ENCODE measurements around the gene MLLT10.
"Not testable (repeated sequence)": the region's sequence is repeated elsewhere in the genome, so short reads cannot be mapped to it uniquely, and the experiment has no call there.

MLLT10 gene

DNA sequence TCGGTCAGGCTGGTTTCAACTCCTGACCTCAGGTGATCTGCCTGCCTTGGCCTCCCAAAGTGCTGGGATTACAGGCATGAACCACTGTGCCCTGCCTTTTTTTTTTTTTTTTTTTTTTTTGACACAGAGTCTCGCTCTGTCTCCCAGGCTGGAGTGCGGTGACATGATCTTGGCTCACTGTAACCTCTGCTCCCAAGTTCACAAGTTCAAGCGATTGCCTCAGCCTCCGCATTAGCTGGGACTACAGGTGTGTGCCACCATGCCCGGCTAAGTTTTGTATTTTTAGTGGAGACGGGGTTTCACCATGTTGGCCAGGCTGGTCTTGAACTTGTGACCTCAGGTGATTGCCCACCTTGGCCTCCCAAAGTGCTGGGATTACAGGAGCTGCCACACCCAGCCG lies 94.6 kb downstream of the MLLT10 start:
- not testable (repeated sequence) for DNase-seq

DNA sequence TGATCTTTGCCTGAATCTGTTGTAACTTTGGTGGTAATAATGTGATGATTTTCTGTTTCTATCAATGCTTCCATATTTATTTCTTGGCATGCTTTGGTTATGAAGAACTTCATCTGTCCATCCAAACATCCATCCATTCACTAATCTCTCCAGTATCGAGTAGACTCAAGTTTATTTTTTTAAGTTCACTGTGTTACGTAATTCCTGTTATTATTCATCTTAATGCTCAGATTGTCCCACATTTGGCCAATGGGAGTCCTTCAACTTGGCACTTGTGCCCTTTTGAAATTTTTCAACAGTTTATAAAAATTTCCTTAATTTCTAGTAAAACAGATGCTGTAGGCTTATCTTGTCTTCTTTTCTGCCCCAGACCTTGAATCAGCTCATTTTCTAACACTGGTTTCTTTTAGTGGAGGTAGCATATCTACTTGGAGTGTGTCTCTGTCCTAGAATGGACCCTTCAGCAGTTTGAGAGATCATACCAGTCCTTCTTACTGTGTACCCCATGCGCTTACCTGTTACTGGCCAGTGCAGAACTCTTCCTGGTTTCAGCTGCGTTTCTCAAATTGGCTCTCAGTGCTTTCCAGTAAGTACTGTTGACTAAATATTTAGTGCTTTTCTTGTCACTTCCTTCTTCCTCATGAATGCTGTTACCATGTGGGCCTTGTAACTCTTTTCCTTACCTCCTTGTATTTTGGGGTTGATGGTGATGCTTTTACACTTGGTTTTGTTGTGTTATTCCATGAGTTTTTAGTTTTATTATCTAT lies 100.8 kb downstream of the MLLT10 start:
- no peak for DNase-seq

DNA sequence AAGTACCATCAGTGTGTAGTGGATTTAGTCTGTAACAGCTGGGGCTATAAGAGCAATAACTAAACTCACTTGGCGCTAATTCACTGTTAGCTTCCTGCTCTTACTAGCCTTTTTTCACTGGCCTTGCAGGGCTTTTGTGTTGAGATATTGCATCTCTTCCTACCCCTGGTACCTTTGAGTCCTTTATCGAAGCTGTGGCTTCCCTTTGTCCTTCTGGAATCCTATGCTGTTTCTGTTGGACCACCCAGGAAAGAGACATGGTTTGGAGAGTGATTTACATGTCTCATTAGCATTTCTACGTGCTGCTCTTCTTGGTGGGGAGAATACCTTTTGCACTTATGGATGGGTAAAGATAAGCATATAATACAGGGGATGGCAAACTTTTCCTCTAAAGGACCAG lies 103.8 kb downstream of the MLLT10 start:
- DNase-seq = no peak

DNA sequence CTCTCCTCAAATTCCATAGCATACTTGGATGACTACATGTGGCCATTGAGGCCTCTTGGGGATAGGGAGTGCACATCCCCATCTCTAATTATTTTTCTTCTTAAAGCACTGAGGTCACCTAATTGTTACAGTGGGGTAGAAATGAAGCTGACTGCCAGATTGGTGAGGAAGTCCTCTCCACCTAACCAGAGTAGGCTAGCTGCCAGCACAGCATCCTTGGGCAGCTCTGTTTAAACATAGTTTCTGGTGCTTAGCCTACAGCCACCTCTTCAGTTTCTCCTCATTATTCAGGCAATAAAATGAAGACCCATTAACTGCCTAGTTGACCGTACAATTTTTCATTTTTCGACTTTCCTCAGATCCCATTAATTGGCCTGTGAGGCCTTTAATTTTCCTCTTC lies 104.6 kb downstream of the MLLT10 start:
- no peak for DNase-seq

DNA sequence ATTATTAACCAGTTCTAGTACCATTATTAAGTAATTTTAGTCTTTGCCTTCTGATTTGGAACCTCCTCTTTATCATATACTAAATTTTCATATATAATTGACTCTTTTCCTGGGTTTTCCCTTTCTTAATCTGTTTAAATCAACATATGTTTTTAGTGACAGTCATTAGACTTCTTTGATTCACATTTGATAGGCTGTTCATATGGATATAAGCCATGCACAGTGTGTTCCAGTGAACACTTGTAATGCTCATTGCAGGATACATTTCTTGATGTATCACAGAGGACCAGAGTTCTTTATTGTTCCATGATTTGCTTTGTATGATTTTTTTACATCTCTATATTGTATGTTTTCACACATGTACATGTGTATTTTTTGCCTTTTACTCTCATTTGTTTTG lies 114.0 kb downstream of the MLLT10 start:
- DNase-seq = no peak

DNA sequence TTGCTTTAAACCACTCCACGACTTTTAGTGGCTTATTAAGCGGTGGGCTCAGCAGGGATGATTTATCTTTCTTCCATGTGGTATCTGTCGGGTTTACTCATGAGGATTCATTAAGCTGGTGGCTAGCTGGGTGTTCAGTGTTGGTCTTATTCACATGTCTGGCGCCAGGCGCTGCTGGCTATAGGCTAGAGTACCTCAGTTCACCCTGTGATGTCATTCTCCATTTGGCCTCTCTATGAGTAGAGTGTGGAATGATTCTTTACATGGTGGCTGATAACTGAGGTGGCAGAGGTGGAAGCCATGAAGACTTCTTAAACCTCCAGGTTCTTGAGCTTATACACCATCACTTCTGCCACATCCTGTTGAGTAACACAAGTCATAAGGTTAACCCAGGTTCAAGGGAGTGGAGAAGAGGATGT lies 115.4 kb downstream of the MLLT10 start:
- no peak for DNase-seq

DNA sequence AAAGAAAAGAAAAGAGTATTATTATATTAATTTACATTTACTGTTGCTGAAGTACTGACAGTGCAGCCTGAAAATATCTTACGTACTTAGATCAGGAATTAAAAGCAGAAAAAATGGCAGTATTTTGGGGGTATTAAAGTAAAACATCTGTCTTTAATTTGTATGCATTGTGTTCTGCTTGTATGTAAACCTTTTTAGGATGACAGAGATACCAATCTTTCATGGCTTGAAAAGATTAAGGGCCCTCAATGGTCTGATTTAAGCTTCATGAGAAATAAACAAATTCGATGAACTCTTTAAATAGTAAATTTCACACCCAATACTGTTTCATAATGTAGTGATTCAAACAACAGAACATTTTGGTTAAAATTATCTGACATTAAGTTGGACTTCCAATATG lies 116.3 kb downstream of the MLLT10 start:
- DNase-seq = no peak

DNA sequence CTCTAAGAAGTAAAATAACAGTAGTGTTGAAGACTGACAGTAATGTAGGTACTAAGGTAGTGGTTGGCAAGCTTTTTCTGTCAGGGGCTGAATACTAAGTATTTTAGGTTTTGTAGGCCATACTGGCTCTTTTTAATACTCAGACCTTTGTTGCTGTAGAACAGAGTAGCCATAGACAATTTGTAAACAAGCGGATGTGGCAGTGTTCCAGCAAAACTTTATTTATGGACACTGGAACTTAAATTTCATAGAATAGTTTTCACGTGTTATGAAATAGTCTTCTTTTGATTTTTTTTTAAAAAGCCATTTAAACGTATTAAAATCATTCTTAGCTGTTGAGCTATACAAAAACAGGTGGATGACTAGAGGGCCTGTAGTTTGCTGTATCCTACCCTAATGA lies 121.2 kb downstream of the MLLT10 start:
- no peak for DNase-seq

DNA sequence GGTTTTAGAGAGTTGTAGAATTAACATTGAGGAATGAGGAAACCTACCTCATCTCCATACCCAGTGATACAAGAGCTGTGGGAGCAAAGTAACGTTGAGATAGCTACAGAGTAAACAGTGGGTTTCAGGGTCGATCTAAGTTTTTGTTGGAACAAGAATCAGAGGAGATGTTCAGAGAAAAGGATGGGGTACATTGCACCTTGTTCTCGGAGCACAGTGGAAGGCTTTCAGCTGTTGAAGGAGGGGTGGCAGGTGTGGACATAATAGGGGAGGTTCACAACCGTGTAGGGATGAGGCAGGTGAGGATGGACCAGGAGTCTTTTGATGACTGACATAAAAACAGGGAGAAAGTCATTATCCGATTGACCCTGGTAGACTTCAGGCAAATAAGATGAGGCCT lies 121.7 kb downstream of the MLLT10 start:
- DNase-seq = no peak

DNA sequence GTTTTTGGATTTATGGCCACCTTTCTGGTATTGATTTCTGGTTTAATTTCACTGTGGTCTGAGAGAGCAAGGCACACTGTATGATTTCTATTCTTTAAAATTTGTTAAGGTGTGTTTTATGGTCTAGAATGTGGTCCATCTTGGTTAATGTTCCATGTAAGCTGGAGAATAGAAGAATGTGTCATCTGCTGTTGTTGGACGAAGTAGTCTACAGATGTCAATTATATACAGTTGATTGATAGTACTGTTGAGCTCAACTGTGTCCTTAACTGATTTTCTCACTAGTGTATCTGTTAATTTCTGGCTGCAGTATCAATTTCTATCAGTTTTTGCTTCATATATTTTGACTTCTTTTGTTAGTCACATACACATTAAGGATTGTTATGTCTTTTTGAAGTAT lies 127.1 kb downstream of the MLLT10 start:
- DNase-seq = no peak

DNA sequence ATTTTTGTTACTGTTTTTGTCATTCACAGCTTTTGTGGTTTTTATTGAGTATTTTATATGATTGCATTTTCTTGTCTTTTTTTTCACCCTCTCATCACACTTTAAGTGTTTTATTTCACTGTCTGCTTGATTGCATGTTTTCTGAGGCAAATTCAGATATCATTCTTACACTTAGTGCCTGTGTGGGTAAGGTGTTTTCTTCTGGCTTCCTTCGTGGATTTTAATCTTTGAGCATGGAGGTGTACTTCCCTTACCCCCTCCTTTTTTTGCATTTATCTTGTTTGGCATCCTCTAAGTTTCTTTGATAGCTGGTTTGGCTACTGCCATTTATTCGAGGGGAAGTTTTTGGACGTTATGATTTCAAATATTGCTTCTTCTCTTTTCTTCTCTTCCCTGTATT lies 127.9 kb downstream of the MLLT10 start:
- DNase-seq = no peak

DNA sequence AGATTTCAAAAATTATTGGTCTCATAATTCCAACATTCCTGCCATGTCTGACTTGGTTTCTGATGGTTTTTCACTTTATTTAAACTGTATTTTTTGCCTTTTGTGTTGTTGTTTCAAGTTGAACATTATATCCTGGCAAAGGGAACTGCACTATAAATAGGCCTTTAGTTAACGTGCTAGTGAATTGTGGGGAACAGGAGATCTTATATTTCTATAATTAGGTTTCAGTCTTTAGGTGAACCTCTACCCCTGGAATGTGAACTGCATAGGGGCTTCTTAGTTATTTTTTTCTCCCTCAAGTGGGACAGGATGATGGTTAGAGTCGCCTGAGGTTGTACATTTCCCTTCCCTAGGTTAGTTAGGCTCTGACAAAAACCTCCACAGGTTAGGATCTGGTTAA lies 128.6 kb downstream of the MLLT10 start:
- no peak for DNase-seq

DNA sequence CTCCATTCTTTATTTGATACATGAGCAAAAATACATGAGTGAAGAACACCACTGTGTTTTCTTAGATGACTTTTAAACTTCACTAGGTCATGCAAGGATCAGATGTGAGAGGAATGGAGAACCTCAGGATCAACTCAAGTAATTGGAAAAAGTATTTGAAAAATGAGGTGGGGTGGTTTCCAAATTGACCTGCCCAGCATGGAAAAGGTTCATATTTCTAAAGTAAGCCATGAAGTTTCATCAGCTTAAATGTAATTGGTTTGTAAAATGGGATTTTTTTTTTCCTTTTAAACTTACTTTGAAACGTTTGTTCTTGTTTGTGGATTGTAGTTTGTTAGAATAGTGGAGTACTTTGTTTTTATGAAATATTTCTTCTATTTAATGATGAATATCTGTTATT lies 134.8 kb downstream of the MLLT10 start:
- DNase-seq = no peak

DNA sequence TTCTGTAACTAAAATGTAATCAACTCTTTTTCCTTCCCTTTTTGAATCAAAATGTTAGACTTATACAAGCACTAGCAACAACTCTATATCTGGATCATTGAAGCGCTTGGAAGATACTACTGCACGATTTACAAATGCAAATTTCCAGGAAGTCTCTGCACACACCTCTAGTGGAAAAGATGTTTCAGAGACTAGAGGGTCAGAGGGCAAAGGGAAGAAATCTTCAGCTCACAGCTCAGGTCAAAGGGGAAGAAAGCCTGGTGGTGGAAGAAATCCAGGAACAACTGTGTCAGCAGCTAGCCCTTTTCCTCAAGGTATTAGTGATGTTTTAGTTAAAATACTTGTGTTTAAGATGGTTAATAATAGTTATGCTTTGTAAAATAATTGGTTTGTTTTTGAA lies 136.4 kb downstream of the MLLT10 start:
- DNase-seq = no peak

DNA sequence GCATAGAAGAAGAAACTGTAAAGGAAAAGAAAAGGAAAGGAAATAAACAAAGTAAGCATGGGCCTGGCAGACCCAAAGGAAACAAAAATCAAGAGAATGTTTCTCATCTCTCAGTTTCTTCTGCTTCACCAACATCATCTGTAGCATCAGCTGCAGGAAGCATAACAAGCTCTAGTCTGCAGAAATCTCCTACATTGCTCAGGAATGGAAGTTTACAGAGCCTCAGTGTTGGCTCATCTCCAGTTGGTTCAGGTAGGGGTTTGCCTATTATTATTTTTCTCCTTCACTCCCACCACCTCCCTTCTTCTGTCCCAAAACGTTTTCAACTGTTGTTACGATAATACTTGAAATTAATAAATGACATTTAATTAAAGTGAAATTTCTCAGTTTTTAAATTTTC lies 139.6 kb downstream of the MLLT10 start:
- no peak for DNase-seq

DNA sequence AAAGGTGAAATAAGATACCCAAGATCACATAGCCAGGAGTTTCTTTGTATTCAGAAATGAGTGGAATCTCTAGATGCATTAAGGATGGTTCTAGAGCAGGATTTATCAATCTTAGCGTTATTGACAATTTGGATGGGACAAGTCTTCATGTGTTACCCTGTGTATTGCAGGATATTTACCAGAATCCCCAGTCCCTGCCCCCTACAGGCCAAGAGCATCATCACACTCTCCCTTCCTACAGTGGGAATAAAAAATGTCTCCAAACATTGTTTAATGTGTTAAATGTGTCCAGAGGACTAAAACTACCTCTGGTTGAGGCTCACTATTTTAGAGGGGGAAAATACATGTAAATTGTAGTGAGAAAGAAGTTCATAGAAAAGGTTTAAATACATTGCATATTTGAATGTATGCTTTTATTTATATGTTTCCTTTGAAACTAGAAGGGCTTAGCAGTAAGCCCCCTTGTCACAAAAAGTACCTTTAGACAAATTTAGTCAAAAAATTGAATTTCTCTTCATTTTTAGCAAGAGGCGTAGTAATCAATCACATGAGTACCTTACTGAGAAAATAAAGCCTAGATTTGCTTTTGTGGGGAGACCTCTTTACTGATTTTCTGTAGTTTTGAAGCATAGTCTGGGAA lies 141.2 kb downstream of the MLLT10 start:
- DNase-seq = peak in 2 of 56 donors; percentile 4 to 6

DNA sequence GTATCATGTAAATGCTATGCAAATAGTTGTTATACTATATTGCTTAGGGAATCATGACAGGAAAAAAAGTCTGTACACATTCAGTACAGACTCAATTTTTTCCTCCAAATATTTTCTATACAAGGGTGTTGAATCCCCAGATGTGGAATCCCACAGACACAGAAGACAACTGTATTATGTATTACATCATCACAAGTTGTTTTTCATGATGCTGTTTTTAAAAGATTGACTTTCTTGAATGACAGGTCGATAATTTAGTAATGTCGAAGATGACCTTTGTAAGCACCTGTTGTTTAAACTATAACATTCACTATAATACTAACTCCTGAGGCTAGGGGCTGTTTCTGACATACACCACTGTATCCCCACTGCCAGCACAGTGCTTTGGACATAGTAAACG lies 143.5 kb downstream of the MLLT10 start:
- no peak for DNase-seq

DNA sequence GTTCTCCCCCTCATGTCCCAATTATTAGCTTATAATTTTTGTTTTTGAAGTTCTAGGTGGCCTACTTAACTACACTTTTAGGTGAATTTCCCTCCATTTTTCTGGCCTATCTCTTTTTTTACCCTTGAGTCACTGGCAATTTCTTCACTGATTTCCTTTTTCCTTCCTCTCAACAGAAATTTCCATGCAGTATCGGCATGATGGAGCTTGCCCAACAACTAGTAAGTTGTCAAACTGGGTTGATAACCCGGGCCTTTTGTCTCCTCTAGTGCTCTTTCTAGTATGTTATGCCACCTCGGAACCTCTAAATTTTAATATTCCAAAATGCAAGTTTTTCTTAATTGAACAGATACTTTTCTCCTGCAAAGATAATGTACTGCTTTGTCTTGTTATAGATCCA lies 147.1 kb downstream of the MLLT10 start:
- no peak for DNase-seq

DNA sequence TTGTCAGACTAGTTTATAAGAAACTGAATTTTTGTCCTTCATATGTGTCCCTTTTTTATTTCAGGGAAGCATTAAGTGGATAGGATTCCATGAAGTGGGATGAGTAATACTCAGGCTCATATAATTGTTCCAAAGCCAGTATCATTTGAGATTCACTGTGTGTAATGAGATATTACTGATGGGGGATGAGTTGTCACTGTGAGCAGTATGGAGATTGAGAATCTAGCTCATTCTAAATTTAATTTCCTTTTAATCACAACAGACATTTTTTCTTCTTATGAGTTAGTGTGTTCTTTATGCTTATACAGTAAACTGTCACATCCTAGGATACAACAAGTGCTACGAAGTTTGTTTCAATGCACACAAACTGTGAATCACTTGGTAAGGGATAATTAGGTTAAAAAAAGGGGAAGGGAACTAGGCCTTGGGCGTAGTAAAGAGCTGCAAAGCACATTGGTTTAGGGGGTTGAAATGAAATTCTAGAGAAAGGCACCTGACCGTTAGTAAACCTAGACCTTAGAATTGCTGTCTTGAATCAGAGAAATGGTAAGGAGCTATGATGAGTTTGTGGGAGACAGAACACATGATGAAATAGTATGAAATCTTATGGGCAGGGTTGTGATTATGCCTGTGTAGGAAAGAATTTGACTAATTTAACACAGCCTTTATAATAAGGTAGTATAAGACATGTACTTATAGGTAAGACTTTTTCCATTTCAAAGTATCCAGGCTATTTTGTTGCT lies 153.4 kb downstream of the MLLT10 start:
- no peak for DNase-seq

DNA sequence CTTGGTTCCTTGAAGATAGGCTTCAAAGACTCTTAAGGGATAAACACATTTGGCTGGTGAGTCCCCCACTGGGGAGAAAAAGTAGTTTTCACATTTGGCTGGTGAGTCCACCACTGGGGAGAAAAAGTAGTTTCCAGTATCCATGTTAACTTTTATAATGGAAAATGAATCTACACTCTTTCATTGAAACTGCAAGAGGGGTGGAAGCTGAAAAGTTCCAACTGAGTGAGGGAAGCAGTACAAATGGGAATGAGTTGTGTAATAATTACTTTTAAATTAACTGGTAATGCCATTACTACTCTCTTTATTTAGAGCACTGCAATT lies 153.9 kb downstream of the MLLT10 start:
- DNase-seq = no peak

DNA sequence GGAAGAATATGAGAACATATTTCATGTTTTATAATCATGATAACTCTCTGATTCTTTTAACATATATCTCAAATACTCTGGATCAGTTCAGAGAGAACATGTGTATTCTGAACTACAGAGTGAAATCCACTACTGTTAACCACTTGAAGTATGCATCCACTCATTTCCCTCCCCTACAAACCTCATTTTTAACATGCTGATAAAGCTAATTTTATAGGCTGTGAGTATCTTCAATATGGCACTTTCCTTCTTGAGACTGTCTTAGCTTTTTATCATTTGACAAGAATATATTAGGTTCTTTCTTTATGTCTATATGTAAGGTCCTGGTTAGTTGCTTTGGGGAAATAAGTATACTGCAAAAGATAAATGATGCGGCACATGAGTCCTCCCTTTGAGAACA lies 154.8 kb downstream of the MLLT10 start:
- no peak for DNase-seq

DNA sequence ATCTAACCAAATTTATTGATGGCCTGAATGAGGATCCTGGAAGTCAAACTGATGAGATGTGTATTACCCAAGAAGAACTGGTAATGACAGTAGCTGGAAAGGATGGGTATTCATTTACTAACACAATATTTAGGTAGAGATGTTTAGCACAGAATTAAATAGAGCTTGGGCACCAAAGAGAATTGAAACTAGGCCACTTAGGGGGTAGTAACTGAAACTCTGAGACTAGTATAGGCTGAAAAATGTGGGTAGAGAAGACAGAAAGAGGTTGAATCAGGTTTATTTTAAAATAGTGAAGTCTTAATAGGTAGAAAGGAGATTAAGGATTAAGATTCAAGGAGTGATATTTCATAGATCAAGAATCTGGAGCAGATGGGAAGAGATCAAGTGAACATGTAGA lies 155.8 kb downstream of the MLLT10 start:
- no peak for DNase-seq

DNA sequence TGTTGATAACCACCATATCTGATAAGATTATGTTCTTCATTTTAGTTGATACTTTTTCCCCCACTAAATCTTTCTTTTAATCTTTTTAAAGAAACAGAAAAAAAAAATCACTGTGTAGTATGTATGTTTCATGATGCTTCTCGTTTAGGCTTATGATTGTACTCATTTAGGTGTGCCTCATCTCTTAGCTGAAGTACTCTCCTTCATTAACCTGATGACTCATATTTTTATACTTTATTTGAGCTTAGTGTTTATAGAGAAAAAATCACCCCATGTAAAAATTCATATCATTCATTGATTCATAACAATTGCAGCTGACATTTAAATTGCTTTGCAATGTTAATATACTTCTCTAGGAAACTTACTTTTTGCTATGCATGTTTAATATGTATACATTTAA lies 158.9 kb downstream of the MLLT10 start:
- DNase-seq = no peak

Measured in amygdala (tissue), 56 donors.